ENCODE measurements around the gene CENPP. TPM values are rescaled to one million over a fixed set of nuclear protein-coding genes. Genes with fewer than 3 reads are reported as not detected.

The CENPP gene
- total and polyA plus RNA-seq, 4 donors, result 0.62 to 8.7 (median 1.3) TPM

GRCh38 chr9:92360083-92360482 lies 34.3 kb downstream of the CENPP start:
- DNase-seq (ENCODE audit: low spot score), result no peak
- H3K4me3 ChIP-seq (ENCODE audit: low read depth in 1 of 3, low read length in 3 of 3), result no peak overlapping the region
- no peak overlapping the region for H3K27ac ChIP-seq (ENCODE audit: low read depth in 1 of 2, low read length in 2 of 2)
- H3K9me3 ChIP-seq (ENCODE audit: control insufficient read depth in 4 of 4, low read length in 3 of 4), result no peaks in the 10 kb centered on the region
- H3K27me3 ChIP-seq (ENCODE audit: control insufficient read depth in 4 of 4, insufficient read depth in 4 of 4, low read length in 3 of 4), result no peaks in the 10 kb centered on the region
- H3K4me1 ChIP-seq (ENCODE audit: control insufficient read depth in 4 of 4, insufficient read depth in 4 of 4, low read length in 3 of 4), result no peaks in the 10 kb centered on the region
- H3K9ac ChIP-seq (ENCODE audit: low read depth in 1 of 2, low read length in 2 of 2), result no peak overlapping the region
- TF ChIP-seq RXRA (IDR thresholded peaks at IDR 0.05) (no peak), TAF1 (conservative IDR thresholded peaks at IDR 0.05) (no peak), FOXA1 (IDR thresholded peaks at IDR 0.05) (no peak), YY1 (IDR thresholded peaks at IDR 0.05) (no peak), ATF3 (IDR thresholded peaks at IDR 0.05) (no peak), MAX (IDR thresholded peaks at IDR 0.05) (no peak), CTCF (IDR thresholded peaks at IDR 0.05; ENCODE audit: low read depth, low read length, missing input control) (no peak), NR2F2 (IDR thresholded peaks at IDR 0.05) (no peak), FOXA2 (IDR thresholded peaks at IDR 0.05) (no peak), RAD21 (IDR thresholded peaks at IDR 0.05) (no peak), HNF4G (IDR thresholded peaks at IDR 0.05) (no peak), ZBTB33 (IDR thresholded peaks at IDR 0.05) (no peak), GABPA (IDR thresholded peaks at IDR 0.05 in 1 of 2, conservative IDR thresholded peaks at IDR 0.05 in 1 of 2) (no peak), EGR1 (IDR thresholded peaks at IDR 0.05; ENCODE audit: low read depth in 2 of 2) (no peak)
- H3K36me3 ChIP-seq (ENCODE audit: control insufficient read depth in 4 of 4, insufficient read depth in 3 of 4, low read depth in 1 of 4, low read length in 3 of 4), result no peaks in the 10 kb centered on the region
- 90% methylated on average over 3 of the region's 3 CpGs for WGBS

GRCh38 chr9:92369075-92369474 lies 43.3 kb downstream of the CENPP start:
- Histone ChIP-seq H3K4me1 (ENCODE audit: control insufficient read depth in 4 of 4, insufficient read depth in 4 of 4, low read length in 3 of 4) (no peaks in the 10 kb centered on the region), H3K27me3 (ENCODE audit: control insufficient read depth in 4 of 4, insufficient read depth in 4 of 4, low read length in 3 of 4) (no peaks in the 10 kb centered on the region), H3K36me3 (ENCODE audit: control insufficient read depth in 4 of 4, insufficient read depth in 3 of 4, low read depth in 1 of 4, low read length in 3 of 4) (no peaks in the 10 kb centered on the region), H3K27ac (ENCODE audit: low read depth in 1 of 2, low read length in 2 of 2) (no peak overlapping the region), H3K9me3 (ENCODE audit: control insufficient read depth in 4 of 4, low read length in 3 of 4) (no peaks in the 10 kb centered on the region), H3K9ac (ENCODE audit: low read depth in 1 of 2, low read length in 2 of 2) (no peak overlapping the region), H3K4me3 (ENCODE audit: low read depth in 1 of 3, low read length in 3 of 3) (no peak overlapping the region)
- no peak for TF ChIP-seq ZBTB33 (IDR thresholded peaks at IDR 0.05)
- TF ChIP-seq REST (IDR thresholded peaks at IDR 0.05), result no peak
- TF ChIP-seq YY1 (IDR thresholded peaks at IDR 0.05), result no peak
- no peak for TF ChIP-seq GABPA (IDR thresholded peaks at IDR 0.05 in 1 of 2, conservative IDR thresholded peaks at IDR 0.05 in 1 of 2)
- no peak for TF ChIP-seq HNF4A (conservative IDR thresholded peaks at IDR 0.05)
- no peak for TF ChIP-seq TAF1 (conservative IDR thresholded peaks at IDR 0.05)
- no peak for TF ChIP-seq RAD21 (IDR thresholded peaks at IDR 0.05)
- TF ChIP-seq EGR1 (IDR thresholded peaks at IDR 0.05; ENCODE audit: low read depth in 2 of 2), result no peak
- TF ChIP-seq MAX (IDR thresholded peaks at IDR 0.05), result no peak
- no peak for TF ChIP-seq CTCF (IDR thresholded peaks at IDR 0.05; ENCODE audit: low read depth, low read length, missing input control)
- DNase-seq (ENCODE audit: low spot score), result no peak
- 51% methylated on average over 2 of the region's 2 CpGs for WGBS
